ENCODE results near the gene NALCN.

The NALCN gene

GRCh38 chr13:101190337-101190736 is 226.0 kb downstream of the NALCN start:
- no peak for DNase-seq

- no peak for DNase-seq
These were observed 230.7 kb downstream of the NALCN start for GRCh38 chr13:101185606-101186005.

GRCh38 chr13:101181076-101181685 is 235.1 kb downstream of the NALCN start:
- no peak for DNase-seq

GRCh38 chr13:101179021-101179420 is 237.3 kb downstream of the NALCN start:
- DNase-seq, result no peak

- DNase-seq, result no peak
These were observed 237.9 kb downstream of the NALCN start for GRCh38 chr13:101178406-101178805.

GRCh38 chr13:101170306-101170705 is 246.0 kb downstream of the NALCN start:
- DNase-seq, result no peak

- no peak for DNase-seq
These were observed 259.0 kb downstream of the NALCN start for GRCh38 chr13:101157261-101157660.

GRCh38 chr13:101155920-101156319 is 260.4 kb downstream of the NALCN start:
- no peak for DNase-seq

GRCh38 chr13:101152184-101152583 is 264.1 kb downstream of the NALCN start:
- no peak for DNase-seq

- no peak for DNase-seq
These were observed 265.3 kb downstream of the NALCN start for GRCh38 chr13:101150998-101151397.

- DNase-seq, result no peak
These were observed 266.4 kb downstream of the NALCN start for GRCh38 chr13:101149735-101150384.

- no peak for DNase-seq
These were observed 270.0 kb downstream of the NALCN start for GRCh38 chr13:101146101-101146898.

GRCh38 chr13:101144808-101145419 is 271.4 kb downstream of the NALCN start:
- DNase-seq, result peak; percentile 34

GRCh38 chr13:101140936-101141335 is 275.4 kb downstream of the NALCN start:
- no peak for DNase-seq

- no peak for DNase-seq
These were observed 276.1 kb downstream of the NALCN start for GRCh38 chr13:101140087-101140770.

GRCh38 chr13:101139081-101139480 is 277.2 kb downstream of the NALCN start:
- DNase-seq, result no peak

GRCh38 chr13:101127741-101128353 is 288.5 kb downstream of the NALCN start:
- peak; percentile 30 for DNase-seq

GRCh38 chr13:101123028-101123427 is 293.3 kb downstream of the NALCN start:
- DNase-seq, result no peak

GRCh38 chr13:101121608-101122007 is 294.7 kb downstream of the NALCN start:
- no peak for DNase-seq

- no peak for DNase-seq
These were observed 296.3 kb downstream of the NALCN start for GRCh38 chr13:101120007-101120406.

- DNase-seq, result no peak
These were observed 299.5 kb downstream of the NALCN start for GRCh38 chr13:101116826-101117225.

- no peak for DNase-seq
These were observed 300.0 kb downstream of the NALCN start for GRCh38 chr13:101116341-101116740.

Measured in CD4-positive, alpha-beta T cell treated with Interleukin-17A for 4 hours (primary cell).